Ascending aorta (tissue), 2 donors: ENCODE results near the gene MCFD2. TPM values are rescaled to one million over a fixed set of nuclear protein-coding genes. Genes with fewer than 3 reads are reported as not detected.

Source experiments
- DNase-seq, 2 donors: peaks; one replicate each; pipeline ENCODE4 v3.0.0-alpha.2; 2019; ENCODE audit warnings: low spot score in 2 of 2
- H3K27ac ChIP-seq, 2 donors: fragments of 200-600 bp; sonication (generic); one replicate each; pipeline ENCODE4 v1.5.1; 2016 to 2017; ENCODE audit warnings: mild to moderate bottlenecking in 1 of 2
- H3K27me3 ChIP-seq: fragments of 200-600 bp; sonication (generic); one replicate; pipeline ENCODE4 v1.5.1; 2017
- H3K36me3 ChIP-seq, 2 donors: fragments of 200-600 bp; sonication (generic); one replicate each; pipeline ENCODE4 v1.5.1; 2016
- H3K4me1 ChIP-seq, 2 donors: fragments of 200-600 bp; sonication (generic); one replicate each; pipeline ENCODE4 v1.5.1; 2016 to 2017; ENCODE audit warnings: mild to moderate bottlenecking in 1 of 2
- H3K4me3 ChIP-seq, 2 donors: fragments of 200-600 bp; sonication (generic); one replicate each; pipeline ENCODE4 v1.5.1; 2016 to 2017; ENCODE audit warnings: mild to moderate bottlenecking in 1 of 2
- H3K9me3 ChIP-seq, 2 donors: fragments of 200-600 bp; sonication (generic); one replicate each; pipeline ENCODE4 v1.5.1; 2016
- CTCF ChIP-seq, 3 experiments: fragments of 200-600 bp in 2 of 3; fragments of 450-650 bp in 1 of 3; sonication (generic) in 2 of 3; IDR thresholded peaks; one replicate each; pipeline ENCODE4 v1.5.1; 2016 to 2019; ENCODE audit warnings: antibody characterized with exemption in 3 of 3, mild to moderate bottlenecking in 1 of 3, moderate library complexity in 1 of 3
- intact Hi-C: fragments of 100-400 bp; cut with DNase I; formaldehyde crosslinking; loops from one replicate; pipeline ENCODE4 v1.15.1; 2023
- total RNA-seq: library from RNA; depleted of rRNA; stranded (reverse); fragments of >200 nt; gene quantifications from one replicate; pipeline ENCODE4 v1.1.0, GENCODE V29; 2016

MCFD2 gene
- total RNA-seq, 1 donor from 2014 or later, result 171 TPM

- peak overlapping the region in 1 of 2 donors; percentile 81 for H3K4me3 ChIP-seq
- H3K4me1 ChIP-seq, result peaks cover 5 to 38% of the 10 kb centered on the region in 2 donors
- intact Hi-C loops, result loop anchor here (2.0 kb wide), 1 partner anchor 21 kb away; no protein-coding TSS in a partner anchor
- no peaks in the 10 kb centered on the region for H3K27me3 ChIP-seq
- H3K9me3 ChIP-seq, result no peaks in the 10 kb centered on the region
- peaks cover 0 to 7% of the 10 kb centered on the region in 2 donors for H3K36me3 ChIP-seq
- peak overlapping the region; percentile 79 to 81 for H3K27ac ChIP-seq
- no peak for TF ChIP-seq CTCF (IDR thresholded peaks at IDR 0.05)
- no peak for DNase-seq
These were observed 28.5 kb upstream of the MCFD2 start for GRCh38 chr2:46943881-46944798.

GRCh38 chr2:46942891-46943626 is 27.5 kb upstream of the MCFD2 start:
- intact Hi-C loops, result loop anchor here (2.0 kb wide), 1 partner anchor 22 kb away; no protein-coding TSS in a partner anchor
- TF ChIP-seq CTCF (IDR thresholded peaks at IDR 0.05), result no peak
- H3K36me3 ChIP-seq, result peaks cover 0 to 7% of the 10 kb centered on the region in 2 donors
- H3K9me3 ChIP-seq, result no peaks in the 10 kb centered on the region
- H3K4me3 ChIP-seq, result peak overlapping the region; percentile 81 to 84
- DNase-seq, result no peak
- peaks cover 5 to 38% of the 10 kb centered on the region in 2 donors for H3K4me1 ChIP-seq
- H3K27ac ChIP-seq, result peak overlapping the region; percentile 79 to 81
- H3K27me3 ChIP-seq, result no peaks in the 10 kb centered on the region

GRCh38 chr2:46942143-46942526 is 26.5 kb upstream of the MCFD2 start:
- Histone ChIP-seq H3K4me3 (peak overlapping the region; percentile 81 to 84), H3K9me3 (no peaks in the 10 kb centered on the region), H3K27me3 (no peaks in the 10 kb centered on the region), H3K27ac (peak overlapping the region; percentile 79 to 81), H3K36me3 (peaks cover 0 to 7% of the 10 kb centered on the region in 2 donors), H3K4me1 (peaks cover 5 to 30% of the 10 kb centered on the region in 2 donors)
- intact Hi-C loops, result loop anchor here (2.0 kb wide), 1 partner anchor 23 kb away; no protein-coding TSS in a partner anchor
- peak in 1 of 2 donors; percentile 79 for DNase-seq
- no peak for TF ChIP-seq CTCF (IDR thresholded peaks at IDR 0.05)

- DNase-seq, result no peak
- H3K27ac ChIP-seq, result peak overlapping the region; percentile 96 to 98
- peak overlapping the region; percentile 81 to 84 for H3K4me3 ChIP-seq
These were observed 24.2 kb upstream of the MCFD2 start for GRCh38 chr2:46939626-46940359.

More at GRCh38 chr2:46939626-46940359, 24.2 kb upstream of the MCFD2 start:
- TF ChIP-seq CTCF (IDR thresholded peaks at IDR 0.05), result no peak
- no peaks in the 10 kb centered on the region for H3K27me3 ChIP-seq
- H3K9me3 ChIP-seq, result no peaks in the 10 kb centered on the region
- no peaks in the 10 kb centered on the region for H3K36me3 ChIP-seq
- intact Hi-C loops, result no loop called here
- H3K4me1 ChIP-seq, result peaks cover 5 to 30% of the 10 kb centered on the region in 2 donors
